Mesothelial cell of epicardium (in vitro differentiated cells): ENCODE data around the gene PGBD5. TPM values are rescaled to one million over a fixed set of nuclear protein-coding genes. Genes with fewer than 3 reads are reported as not detected.
"Not testable (repeated sequence)": the region's sequence is repeated elsewhere in the genome, so short reads cannot be mapped to it uniquely, and the experiment has no call there.

Experiments used
- DNase-seq, 2 experiments: peaks; one replicate each; pipeline ENCODE4 v3.0.0; 2021; ENCODE audit warnings: low spot score in 2 of 2; ENCODE audit not compliant: unreplicated experiment in 2 of 2
- H3K27ac Mint-ChIP-seq: 2 replicates; pipeline ENCODE4 v1.8.0; 2021; ENCODE audit warnings: mixed read lengths
- H3K27me3 Mint-ChIP-seq: 2 replicates; pipeline ENCODE4 v1.8.0; 2021; ENCODE audit warnings: low read depth, mixed read lengths
- H3K36me3 Mint-ChIP-seq: 2 replicates; pipeline ENCODE4 v1.8.0; 2021; ENCODE audit warnings: mixed read lengths
- H3K4me1 Mint-ChIP-seq: 2 replicates; pipeline ENCODE4 v1.8.0; 2021; ENCODE audit warnings: mixed read lengths
- H3K4me3 Mint-ChIP-seq: 2 replicates; pipeline ENCODE4 v1.8.0; 2021; ENCODE audit warnings: mild to moderate bottlenecking, moderate library complexity, mixed read lengths
- H3K9me3 Mint-ChIP-seq: 2 replicates; pipeline ENCODE4 v1.8.0; 2021; ENCODE audit warnings: mixed read lengths
- CTCF ChIP-seq: fragments of 200-600 bp; sonication (generic); IDR thresholded peaks from one replicate; pipeline ENCODE4 v1.5.0; 2021; ENCODE audit warnings: antibody characterized with exemption; ENCODE audit not compliant: unreplicated experiment
- total RNA-seq: library from RNA; stranded (reverse); gene quantifications from 3 replicates; pipeline ENCODE4 v1.2.1, GENCODE V29; 2021

Gene PGBD5
- total RNA-seq = 0.80 to 1.2 TPM (median 0.94 TPM) in 3 replicates

GRCh38 chr1:230426246-230427093 lies at the start of gene PGBD5:
Gene PGBD5, minus strand, starts transcription at chr1:230426332. Its CDS starts 404 bp downstream, at chr1:230425928.
- Mint-ChIP-seq H3K27me3 (peaks cover 58% of the 10 kb centered on the region), H3K4me1 (peaks cover 14% of the 10 kb centered on the region), H3K4me3 (peak within 1 kb of the TSS; percentile 65), H3K36me3 (no peaks in the 10 kb centered on the region), H3K27ac (no peak within 1 kb of the TSS), H3K9me3 (no peaks in the 10 kb centered on the region)
- peak; percentile 79 to 90 for DNase-seq
- no peak for TF ChIP-seq CTCF

GRCh38 chr1:230474924-230475323 lies 48.8 kb upstream of the PGBD5 start:
- not testable (repeated sequence) for H3K4me3 Mint-ChIP-seq, H3K36me3 Mint-ChIP-seq, H3K4me1 Mint-ChIP-seq, H3K27ac Mint-ChIP-seq, DNase-seq
- peaks cover 57% of the 10 kb centered on the region for H3K27me3 Mint-ChIP-seq
- H3K9me3 Mint-ChIP-seq = peaks cover 23% of the 10 kb centered on the region

- peaks cover 29% of the 10 kb centered on the region for H3K9me3 Mint-ChIP-seq
- not testable (repeated sequence) for H3K4me1 Mint-ChIP-seq, DNase-seq, H3K36me3 Mint-ChIP-seq, H3K4me3 Mint-ChIP-seq, H3K27ac Mint-ChIP-seq
- H3K27me3 Mint-ChIP-seq = peaks cover 35% of the 10 kb centered on the region
These were observed 44.6 kb upstream of the PGBD5 start for GRCh38 chr1:230470750-230471149.

- Mint-ChIP-seq H3K27me3 (peaks cover 23% of the 10 kb centered on the region), H3K4me1 (no peaks in the 10 kb centered on the region), H3K4me3 (no peak overlapping the region), H3K27ac (no peak overlapping the region), H3K36me3 (no peaks in the 10 kb centered on the region), H3K9me3 (peaks cover 29% of the 10 kb centered on the region)
- DNase-seq = no peak
- no peak for TF ChIP-seq CTCF
These were observed 43.1 kb upstream of the PGBD5 start for GRCh38 chr1:230469271-230469670.

GRCh38 chr1:230465691-230466090 lies 39.6 kb upstream of the PGBD5 start:
- Mint-ChIP-seq H3K9me3 (peaks cover 19% of the 10 kb centered on the region), H3K27ac (no peak overlapping the region), H3K4me3 (no peak overlapping the region), H3K27me3 (peaks cover 22% of the 10 kb centered on the region), H3K4me1 (no peaks in the 10 kb centered on the region), H3K36me3 (no peaks in the 10 kb centered on the region)
- TF ChIP-seq CTCF = no peak
- DNase-seq = no peak

- no peak overlapping the region for H3K27ac Mint-ChIP-seq
- DNase-seq = no peak
- H3K27me3 Mint-ChIP-seq = peaks cover 30% of the 10 kb centered on the region
- no peaks in the 10 kb centered on the region for H3K36me3 Mint-ChIP-seq
- no peak for TF ChIP-seq CTCF
- peaks cover 16% of the 10 kb centered on the region for H3K9me3 Mint-ChIP-seq
- H3K4me3 Mint-ChIP-seq = no peak overlapping the region
- H3K4me1 Mint-ChIP-seq = no peaks in the 10 kb centered on the region
These were observed 38.5 kb upstream of the PGBD5 start for GRCh38 chr1:230464671-230465070.
